HG02678 (cell line): Measurements from ENCODE around the gene CNR2.
"Not testable (repeated sequence)": the region's sequence is repeated elsewhere in the genome, so short reads cannot be mapped to it uniquely, and the experiment has no call there.

Experiments used
- ATAC-seq: cut with Tn5 transposase; IDR thresholded peaks from one replicate; pipeline ENCODE4 v1.9.1; 2021; ENCODE audit warnings: mild to moderate bottlenecking, moderate library complexity; ENCODE audit not compliant: unreplicated experiment

CNR2 gene

DNA sequence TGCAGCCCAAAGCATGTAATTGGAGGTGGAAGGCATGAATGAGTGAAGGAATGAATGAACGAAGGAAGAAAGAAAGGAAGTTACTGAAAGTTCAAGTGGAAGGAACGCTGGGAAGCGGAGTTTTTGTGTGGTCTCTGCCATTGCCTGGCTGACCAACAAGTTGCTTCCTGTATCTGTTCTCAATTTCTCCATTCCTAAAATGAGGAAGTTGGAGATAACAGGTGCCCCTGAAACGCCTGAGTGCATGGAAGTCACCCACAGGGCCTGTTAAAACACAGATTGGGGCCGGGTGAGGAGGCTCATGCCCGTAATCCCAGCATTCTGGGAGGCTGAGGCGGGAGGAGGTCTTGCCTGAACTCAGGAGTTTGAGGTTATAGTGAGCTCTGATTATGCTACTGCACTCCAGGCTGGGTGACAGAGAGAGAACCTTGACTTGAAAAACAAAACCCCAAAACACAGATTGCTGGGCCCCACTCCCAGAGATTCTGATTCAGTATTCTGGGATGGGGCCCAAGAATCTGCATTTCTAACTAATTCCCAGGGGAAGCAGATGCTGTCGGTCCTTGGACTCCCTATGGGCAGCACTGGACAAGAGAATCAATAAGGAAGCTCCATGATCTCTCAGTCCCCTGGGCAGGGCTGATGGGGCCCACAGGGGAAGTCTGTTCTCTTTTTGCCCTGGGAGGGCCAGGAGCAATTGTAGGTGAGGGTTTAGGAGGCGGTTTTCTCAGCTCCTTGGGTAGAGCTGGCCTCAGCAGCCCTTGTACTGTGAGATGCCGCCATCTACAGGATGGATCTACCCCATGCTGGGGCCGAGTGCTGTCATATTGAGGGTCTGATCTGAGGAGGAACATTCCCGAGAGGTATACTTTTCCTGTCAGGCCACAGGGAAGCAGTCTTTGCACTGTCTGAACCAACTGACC is 3.3 kb upstream of the CNR2 start:
- peak; percentile 78 for ATAC-seq

DNA sequence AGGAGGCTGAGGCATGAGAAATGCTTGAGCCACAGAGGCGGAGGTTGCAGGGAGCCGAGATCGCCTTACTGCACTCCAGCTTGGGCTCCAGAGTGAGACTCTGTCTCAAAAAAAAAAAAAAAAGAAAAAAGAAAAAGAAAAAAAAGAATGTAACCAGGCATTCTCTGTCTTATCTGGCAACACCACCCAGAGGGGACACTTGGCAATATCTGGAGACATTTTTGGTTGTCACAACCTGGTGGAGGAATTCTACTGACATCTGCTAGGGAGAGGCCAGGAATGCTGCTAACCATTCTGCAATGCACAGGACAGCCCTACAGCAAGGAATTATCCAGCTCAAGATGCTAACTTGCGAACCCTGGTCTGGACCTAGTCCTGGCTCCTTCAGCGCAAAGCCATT is 2.3 kb upstream of the CNR2 start:
- no peak for ATAC-seq

DNA sequence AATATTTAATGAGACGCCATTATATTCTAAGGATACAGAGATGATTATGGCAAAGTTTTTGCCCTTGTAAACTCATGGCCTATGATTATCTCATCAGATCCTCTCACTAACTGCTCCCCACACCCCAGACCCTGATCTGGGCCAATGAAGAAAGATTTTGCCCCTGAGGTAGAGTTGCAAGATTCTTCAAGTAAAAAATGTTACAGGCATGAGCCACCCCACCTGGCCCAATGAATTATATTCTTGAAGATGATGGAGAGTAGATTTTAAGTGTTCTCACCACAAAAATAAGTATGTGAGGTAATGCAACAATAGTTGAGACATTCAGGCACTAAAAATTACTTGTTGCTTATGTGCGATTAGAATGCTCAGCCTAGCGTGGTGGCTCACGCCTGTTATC is 1.8 kb upstream of the CNR2 start:
- no peak for ATAC-seq

- no peak for ATAC-seq
Measured at GRCh38 chr1:23911921-23912320, 1.2 kb downstream of the CNR2 start.

GRCh38 chr1:23910553-23911246 is 2.5 kb downstream of the CNR2 start:
- ATAC-seq = no peak

- ATAC-seq = no peak
Measured at GRCh38 chr1:23910144-23910543, 3.0 kb downstream of the CNR2 start.

- no peak for ATAC-seq
Measured at GRCh38 chr1:23909412-23909811, 3.8 kb downstream of the CNR2 start.

DNA sequence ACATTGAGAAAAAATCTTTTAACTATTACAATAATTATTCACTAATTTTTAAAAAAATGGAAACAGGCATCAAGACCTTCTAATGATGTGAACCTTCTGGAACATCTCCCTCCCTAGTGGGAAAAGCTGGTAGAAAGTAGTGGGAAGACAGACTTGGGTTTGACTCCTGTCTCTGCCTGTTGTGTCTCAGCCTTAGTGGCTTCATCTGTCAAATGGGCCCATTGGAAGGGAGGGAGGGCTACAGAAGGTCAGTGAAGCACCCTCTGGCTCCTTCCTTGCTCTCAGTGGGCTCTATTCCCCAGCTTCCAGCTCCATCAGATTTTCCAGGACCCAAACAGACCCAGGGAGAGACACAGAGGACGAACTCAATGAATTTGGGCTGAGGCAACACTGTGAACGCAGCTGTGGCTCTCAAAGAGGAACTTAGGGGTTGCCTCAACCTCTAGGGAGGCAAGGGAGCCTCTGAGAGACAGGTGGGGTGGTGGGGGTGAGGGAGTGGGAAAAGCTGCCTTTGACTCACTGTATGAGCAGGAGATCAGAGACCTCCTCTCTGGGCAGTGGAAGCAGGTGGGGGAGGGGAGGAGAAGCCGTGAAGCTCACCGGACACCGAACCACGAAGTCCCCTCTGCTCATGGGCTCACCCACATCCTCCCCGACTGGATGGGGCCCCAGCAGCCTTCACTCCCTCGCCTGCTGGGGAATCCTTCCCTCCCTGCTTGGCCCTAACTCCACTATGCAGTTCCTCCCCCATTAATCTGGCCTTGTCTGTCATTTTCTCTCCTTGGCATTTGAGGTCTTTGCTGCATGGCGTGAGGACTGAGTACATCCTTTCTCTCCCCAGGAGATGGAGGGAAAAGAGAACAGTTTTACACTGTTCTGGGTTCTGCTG is 4.5 kb downstream of the CNR2 start:
- no peak for ATAC-seq

DNA sequence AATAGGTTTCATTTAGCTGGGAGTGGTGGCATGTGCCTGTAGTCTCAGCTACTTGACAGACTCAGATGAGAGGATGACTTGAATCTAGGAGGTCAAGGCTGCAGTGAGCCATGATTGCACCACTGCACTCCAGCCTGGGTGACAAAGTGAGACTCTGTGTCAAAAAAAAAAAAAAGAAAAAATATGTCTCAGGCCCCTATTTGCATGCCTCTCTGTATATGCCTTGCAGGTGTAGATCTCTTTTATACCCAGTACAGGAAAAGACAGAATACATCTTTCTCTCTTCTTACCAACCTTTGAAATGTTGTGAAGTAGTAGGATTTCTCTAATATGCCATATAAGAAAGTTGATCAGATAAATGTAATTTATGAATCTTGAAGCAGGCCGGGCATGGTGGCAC is 6.4 kb downstream of the CNR2 start:
- ATAC-seq = no peak

GRCh38 chr1:23905461-23906025 is 7.6 kb downstream of the CNR2 start:
- no peak for ATAC-seq

DNA sequence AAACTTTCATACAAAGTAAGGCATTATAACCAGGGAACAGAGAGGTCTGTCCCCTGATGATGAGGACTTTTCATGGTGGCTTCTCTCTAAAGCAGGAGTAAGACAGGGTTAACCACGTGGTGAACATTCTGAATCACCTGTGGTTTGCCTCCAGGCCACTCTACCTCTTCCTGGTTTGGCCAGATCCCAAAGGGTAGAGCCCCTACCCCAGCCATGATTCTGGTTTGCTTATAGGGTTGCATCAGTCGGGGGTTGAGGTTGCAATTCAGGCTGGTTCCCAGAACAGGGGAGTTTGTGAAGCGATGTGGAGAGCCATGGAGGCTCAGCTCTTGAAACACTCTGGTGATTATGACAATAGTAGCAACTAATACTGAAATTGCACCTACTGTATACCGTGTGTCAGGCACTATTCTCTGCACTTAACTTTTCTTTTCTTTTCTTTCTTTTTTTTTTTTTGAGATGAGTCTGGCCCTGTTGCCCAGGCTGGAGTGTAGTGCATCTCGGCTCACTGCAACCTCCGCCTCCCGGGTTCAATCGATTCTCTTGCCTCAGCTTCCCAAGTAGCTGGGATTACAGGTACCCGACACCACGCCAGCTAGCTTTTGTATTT is 8.3 kb downstream of the CNR2 start:
- ATAC-seq = peak; percentile 51

- ATAC-seq = no peak
Measured at GRCh38 chr1:23903754-23904153, 9.4 kb downstream of the CNR2 start.

DNA sequence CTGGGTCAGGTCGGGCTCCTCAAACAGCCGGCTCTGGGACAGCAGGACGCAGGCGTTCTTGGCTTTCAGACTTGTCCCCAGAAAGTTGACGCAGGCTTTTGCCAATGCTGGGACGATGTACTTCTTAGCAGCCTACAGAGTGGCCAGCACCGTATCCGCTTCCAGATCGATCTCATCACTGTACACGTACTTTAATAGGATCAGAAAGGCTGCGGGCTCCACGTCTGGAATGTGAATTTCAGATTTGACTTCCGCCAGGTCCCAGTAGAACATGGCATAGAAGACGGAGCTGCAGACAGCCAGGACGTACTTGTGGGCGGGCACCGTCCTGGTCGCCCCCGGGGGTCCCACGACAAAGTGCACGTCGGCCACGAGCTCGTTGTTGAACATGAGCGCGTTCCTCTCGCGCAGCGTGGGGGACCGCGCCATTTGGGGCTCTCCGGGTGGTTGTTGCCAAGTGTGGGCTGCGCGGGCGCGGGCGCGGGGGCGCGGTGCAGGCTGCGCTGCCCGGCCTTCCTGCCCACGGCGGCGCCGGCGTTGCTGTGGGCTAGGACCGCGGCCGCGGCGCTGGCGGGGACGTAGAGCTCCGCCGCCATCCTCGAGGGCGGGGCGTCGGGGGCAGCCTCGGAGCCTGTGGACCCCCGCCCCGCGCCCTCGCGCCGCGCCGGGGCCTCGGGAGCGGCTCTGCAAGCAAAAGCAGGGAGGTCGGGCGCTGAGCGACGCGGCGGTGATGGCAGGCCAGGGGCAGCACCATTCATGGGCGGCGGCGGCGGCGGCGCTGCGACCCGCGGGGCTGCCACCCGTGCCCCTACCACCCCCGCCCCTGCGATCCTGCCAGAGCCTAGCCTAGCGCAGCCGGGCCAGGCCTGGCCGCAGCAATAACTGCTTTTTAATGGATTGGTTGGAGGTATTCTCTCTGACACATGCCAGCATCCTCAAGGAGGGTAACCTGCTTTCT is 10.6 kb downstream of the CNR2 start:
- ATAC-seq = no peak

- ATAC-seq = not testable (repeated sequence)
Measured at GRCh38 chr1:23900017-23900416, 13.1 kb downstream of the CNR2 start.

DNA sequence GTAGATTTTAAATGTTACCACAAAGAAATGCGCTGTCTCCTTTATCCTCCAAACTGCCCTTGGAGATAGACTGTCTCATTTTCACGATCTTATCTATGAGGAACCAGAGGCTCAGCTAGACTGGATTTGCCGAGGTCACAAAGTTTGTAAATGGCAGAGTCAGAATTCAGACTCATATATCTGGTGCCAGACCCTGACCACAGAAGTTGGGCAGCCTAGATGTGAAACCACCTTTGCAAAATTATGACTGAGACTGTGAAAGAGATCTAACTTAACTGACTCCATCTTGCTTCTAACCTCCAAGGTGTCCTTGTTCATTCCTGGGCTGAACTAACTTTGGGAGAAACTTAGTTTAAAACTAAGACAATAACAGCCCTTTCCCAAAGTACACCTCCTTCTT is 14.1 kb downstream of the CNR2 start:
- no peak for ATAC-seq

DNA sequence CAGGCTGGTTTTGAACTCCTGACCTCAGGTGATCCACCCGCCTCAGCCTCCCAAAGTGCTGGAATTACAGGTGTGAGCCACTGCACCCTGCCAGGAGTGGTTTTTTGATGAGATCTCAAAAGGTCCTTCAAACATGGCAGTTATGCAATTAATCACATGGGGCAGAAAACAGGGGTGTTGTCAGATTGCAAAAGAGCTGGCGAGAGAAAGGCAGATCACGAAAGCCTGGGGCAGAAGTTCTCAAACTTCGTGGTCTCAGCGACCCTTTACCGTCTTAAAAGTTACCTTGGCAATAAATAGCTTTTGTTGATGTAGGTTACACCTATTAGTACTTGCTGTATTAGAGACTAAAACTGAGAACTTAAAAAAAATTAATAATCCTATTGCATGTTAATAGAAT is 16.1 kb downstream of the CNR2 start:
- ATAC-seq = no peak

- no peak for ATAC-seq
Measured at GRCh38 chr1:23896491-23896890, 16.7 kb downstream of the CNR2 start.

GRCh38 chr1:23895993-23896392 is 17.2 kb downstream of the CNR2 start:
- ATAC-seq = no peak

GRCh38 chr1:23895082-23895481 is 18.1 kb downstream of the CNR2 start:
- no peak for ATAC-seq
